ES-I3 (cell line): ENCODE data around the gene MMP17.

Source experiments
- H3K36me3 ChIP-seq: 2 replicates; pipeline ENCODE4 v1.6.1; 2013; ENCODE audit warnings: mild to moderate bottlenecking, low read length, control low read depth, moderate library complexity; ENCODE audit not compliant: insufficient read depth
- H3K4me1 ChIP-seq: 2 replicates; pipeline ENCODE4 v1.6.1; 2013; ENCODE audit warnings: mild to moderate bottlenecking, control low read depth, low read length; ENCODE audit not compliant: insufficient read depth
- H3K9ac ChIP-seq: 2 replicates; pipeline ENCODE4 v1.6.1; 2013; ENCODE audit warnings: low read depth, mild to moderate bottlenecking, low read length, moderate library complexity
- H3K9me3 ChIP-seq: 2 replicates; pipeline ENCODE4 v1.6.1; 2013; ENCODE audit warnings: mild to moderate bottlenecking, low read length, moderate library complexity; ENCODE audit not compliant: control insufficient read depth, insufficient read depth

The MMP17 gene

GRCh38 chr12:131830914-131831571 is 2.9 kb downstream of the MMP17 start:
- H3K4me1 ChIP-seq, result peaks cover 2% of the 10 kb centered on the region; the same call in 1 of the 2 replicates
- H3K9ac ChIP-seq, result peak overlapping the region; percentile 51; the same call in 1 of the 2 replicates
- no peaks in the 10 kb centered on the region for H3K9me3 ChIP-seq
- no peaks in the 10 kb centered on the region for H3K36me3 ChIP-seq

- Histone ChIP-seq H3K9ac (no peak overlapping the region), H3K36me3 (no peaks in the 10 kb centered on the region), H3K9me3 (no peaks in the 10 kb centered on the region), H3K4me1 (peaks cover 2% of the 10 kb centered on the region; the same call in 1 of the 2 replicates)
These were observed 3.4 kb downstream of the MMP17 start for GRCh38 chr12:131831635-131832041.

GRCh38 chr12:131832321-131833231 is 4.4 kb downstream of the MMP17 start:
- Histone ChIP-seq H3K9me3 (no peaks in the 10 kb centered on the region), H3K4me1 (peaks cover 2% of the 10 kb centered on the region; the same call in 1 of the 2 replicates), H3K36me3 (no peaks in the 10 kb centered on the region), H3K9ac (no peak overlapping the region)

GRCh38 chr12:131833288-131833895 is 5.2 kb downstream of the MMP17 start:
- Histone ChIP-seq H3K4me1 (peaks cover 2% of the 10 kb centered on the region; the same call in 1 of the 2 replicates), H3K9me3 (no peaks in the 10 kb centered on the region), H3K36me3 (no peaks in the 10 kb centered on the region), H3K9ac (no peak overlapping the region)

GRCh38 chr12:131833896-131834641 is 5.9 kb downstream of the MMP17 start:
- Histone ChIP-seq H3K9ac (no peak overlapping the region), H3K9me3 (no peaks in the 10 kb centered on the region), H3K36me3 (no peaks in the 10 kb centered on the region), H3K4me1 (peaks cover 2% of the 10 kb centered on the region; the same call in 1 of the 2 replicates)

GRCh38 chr12:131834798-131835615 is 6.8 kb downstream of the MMP17 start:
- no peak overlapping the region for H3K9ac ChIP-seq

GRCh38 chr12:131835616-131836171 is 7.5 kb downstream of the MMP17 start:
- Histone ChIP-seq H3K36me3 (no peaks in the 10 kb centered on the region), H3K9me3 (no peaks in the 10 kb centered on the region), H3K4me1 (peaks cover 2% of the 10 kb centered on the region; the same call in 1 of the 2 replicates), H3K9ac (no peak overlapping the region)

More at GRCh38 chr12:131834798-131835615, 6.8 kb downstream of the MMP17 start:
- H3K9me3 ChIP-seq, result no peaks in the 10 kb centered on the region
- H3K36me3 ChIP-seq, result no peaks in the 10 kb centered on the region
- peaks cover 2% of the 10 kb centered on the region; the same call in 1 of the 2 replicates for H3K4me1 ChIP-seq

GRCh38 chr12:131836193-131836592 is 8.0 kb downstream of the MMP17 start:
- H3K36me3 ChIP-seq, result no peaks in the 10 kb centered on the region
- H3K9me3 ChIP-seq, result no peaks in the 10 kb centered on the region

GRCh38 chr12:131836714-131837397 is 8.7 kb downstream of the MMP17 start:
- H3K4me1 ChIP-seq, result peaks cover 2% of the 10 kb centered on the region; the same call in 1 of the 2 replicates
- no peaks in the 10 kb centered on the region for H3K9me3 ChIP-seq
- no peaks in the 10 kb centered on the region for H3K36me3 ChIP-seq
- no peak overlapping the region for H3K9ac ChIP-seq

More at GRCh38 chr12:131836193-131836592, 8.0 kb downstream of the MMP17 start:
- H3K9ac ChIP-seq, result no peak overlapping the region
- peaks cover 2% of the 10 kb centered on the region; the same call in 1 of the 2 replicates for H3K4me1 ChIP-seq

GRCh38 chr12:131840643-131841416 is 12.6 kb downstream of the MMP17 start:
- no peak overlapping the region for H3K9ac ChIP-seq
- H3K36me3 ChIP-seq, result no peaks in the 10 kb centered on the region
- no peaks in the 10 kb centered on the region for H3K9me3 ChIP-seq
- H3K4me1 ChIP-seq, result no peaks in the 10 kb centered on the region

- H3K36me3 ChIP-seq, result no peaks in the 10 kb centered on the region
- H3K9me3 ChIP-seq, result no peaks in the 10 kb centered on the region
- no peaks in the 10 kb centered on the region for H3K4me1 ChIP-seq
- H3K9ac ChIP-seq, result no peak overlapping the region
These were observed 13.4 kb downstream of the MMP17 start for GRCh38 chr12:131841547-131841946.

GRCh38 chr12:131842169-131842568 is 14.0 kb downstream of the MMP17 start:
- no peak overlapping the region for H3K9ac ChIP-seq
- H3K4me1 ChIP-seq, result no peaks in the 10 kb centered on the region
- H3K36me3 ChIP-seq, result no peaks in the 10 kb centered on the region
- no peaks in the 10 kb centered on the region for H3K9me3 ChIP-seq
